A549 (cell line): ENCODE data around the gene CHRND. TPM values are rescaled to one million over a fixed set of nuclear protein-coding genes. Genes with fewer than 3 reads are reported as not detected.
A peak's percentile ranks its signal among the peaks of the same experiment; 100 is the strongest.

ENCODE experiments used
- ATAC-seq, 2 experiments: fragments of 200-7000 bp in 1 of 2; fragments of >200 bp in 1 of 2; cut with Nextera tagmentation in 1 of 2; cut with Tn5 transposase in 1 of 2; 3 replicates each; pipeline versions ENCODE4 v1.8.0 to v1.9.1; 2018 to 2020; ENCODE audit warnings: mild to moderate bottlenecking in 1 of 2, moderate library complexity in 1 of 2
- CTCF ChIA-PET: fragments of 300-600 bp; sonication (Branson Sonifier 250); formaldehyde crosslinking; extraction: SDS; loops from one replicate; lab custom pipeline; 2021; ENCODE audit warnings: antibody characterized with exemption, inconsistent platforms; lab: Yijun Ruan, JAX
- POLR2A ChIA-PET: fragments of 350-600 bp; formaldehyde crosslinking; extraction: SDS; loops from one replicate; lab custom pipeline; 2021; ENCODE audit warnings: antibody characterized with exemption, inconsistent platforms; lab: Yijun Ruan, JAX
- DNase-seq, 2 experiments: peaks; one replicate each; pipeline versions ENCODE4 v3.0.0 to v3.0.0-alpha.2; 2011 to 2016; ENCODE audit warnings: low read depth in 1 of 2, low spot score in 1 of 2
- FAIRE-seq: peaks from 2 replicates; lab custom pipeline; 2011; peaks lifted over from hg19 to GRCh38; lab: Jason Lieb, UNC
- H3K27ac ChIP-seq, 2 experiments: fragments of >200 bp; sonication (Bioruptor Twin); formaldehyde crosslinking; 3 replicates each; pipeline ENCODE4 v1.5.1; 2016 to 2017
- H3K4me1 ChIP-seq: fragments of >200 bp; sonication (Bioruptor Twin); formaldehyde crosslinking; 3 replicates; pipeline ENCODE4 v1.6.1; 2016
- H3K4me2 ChIP-seq: fragments of >200 bp; sonication (Bioruptor Twin); formaldehyde crosslinking; 3 replicates; pipeline ENCODE4 v1.6.1; 2016
- H3K4me3 ChIP-seq: fragments of >200 bp; sonication (Bioruptor Twin); formaldehyde crosslinking; 3 replicates; pipeline ENCODE4 v1.5.1; 2016
- H3K9me3 ChIP-seq: fragments of >200 bp; sonication (Bioruptor Twin); formaldehyde crosslinking; 3 replicates; pipeline ENCODE4 v1.6.1; 2016
- CBX8 ChIP-seq: fragments of 200-600 bp; sonication (generic); IDR thresholded peaks from 2 replicates; pipeline ENCODE4 v1.6.1; 2016
- CEBPB ChIP-seq, 2 experiments: fragments of >200 bp in 1 of 2; sonication (Bioruptor Twin) in 1 of 2; formaldehyde crosslinking in 1 of 2; IDR thresholded peaks; 2 replicates each; pipeline ENCODE4 v1.6.1; 2012 to 2016
- CTCF ChIP-seq: fragments of >200 bp; sonication (Bioruptor Twin); formaldehyde crosslinking; IDR thresholded peaks from 3 replicates; pipeline ENCODE4 v1.5.1; 2016
- EHF ChIP-seq: fragments of 250-450 bp; sonication (Bioruptor Pico); IDR thresholded peaks from 2 replicates; pipeline ENCODE4 v1.5.0; 2020; ENCODE audit warnings: mild to moderate bottlenecking
- EHMT2 ChIP-seq: fragments of 200-600 bp; sonication (generic); IDR thresholded peaks from 2 replicates; pipeline ENCODE4 v1.6.1; 2016; ENCODE audit warnings: antibody characterized with exemption, low read depth, mild to moderate bottlenecking, moderate library complexity
- EP300 ChIP-seq, 2 experiments: fragments of >200 bp; sonication (Bioruptor Twin); formaldehyde crosslinking; IDR thresholded peaks; 2 replicates in 1 of 2; 3 replicates in 1 of 2; pipeline ENCODE4 v1.6.1; 2016 to 2017
- FOSB ChIP-seq: fragments of 250-450 bp; sonication (Bioruptor Pico); IDR thresholded peaks from 2 replicates; pipeline ENCODE4 v1.5.0; 2020; ENCODE audit warnings: mild to moderate bottlenecking, moderate library complexity
- GATA3 ChIP-seq: IDR thresholded peaks from 2 replicates; pipeline ENCODE4 v1.6.1; 2012; ENCODE audit warnings: borderline replicate concordance
- HES2 ChIP-seq: fragments of >200 bp; sonication (Bioruptor Twin); formaldehyde crosslinking; IDR thresholded peaks from 2 replicates; pipeline ENCODE4 v1.6.1; 2016
- HMGXB4 ChIP-seq: fragments of 250-450 bp; sonication (Bioruptor Pico); IDR thresholded peaks from 2 replicates; pipeline ENCODE4 v1.5.0; 2021; ENCODE audit warnings: mild to moderate bottlenecking, moderate library complexity, borderline replicate concordance
- HOXB5 ChIP-seq: fragments of 250-450 bp; sonication (Bioruptor Pico); IDR thresholded peaks from 2 replicates; pipeline ENCODE4 v1.5.0; 2020; ENCODE audit warnings: mild to moderate bottlenecking, moderate library complexity
- KDM1A ChIP-seq: fragments of 200-600 bp; sonication (generic); IDR thresholded peaks from 2 replicates; pipeline ENCODE4 v1.6.1; 2016; ENCODE audit warnings: low read depth, mild to moderate bottlenecking
- NFE2L2 ChIP-seq: fragments of 150-350 bp; conservative IDR thresholded peaks from 2 replicates; pipeline ENCODE4 v1.6.1; 2014; ENCODE audit warnings: low read length
- NPAS2 ChIP-seq: fragments of 250-450 bp; sonication (Bioruptor Pico); IDR thresholded peaks from 2 replicates; pipeline ENCODE4 v1.8.0; 2022; ENCODE audit warnings: mild to moderate bottlenecking, moderate library complexity, borderline replicate concordance
- RAD21 ChIP-seq, 2 experiments: fragments of >200 bp in 1 of 2; sonication (Bioruptor Twin) in 1 of 2; formaldehyde crosslinking in 1 of 2; IDR thresholded peaks in 1 of 2; conservative IDR thresholded peaks in 1 of 2; 2 replicates in 1 of 2; 3 replicates in 1 of 2; pipeline ENCODE4 v1.6.1; 2012 to 2018; ENCODE audit warnings: inconsistent platforms in 1 of 2
- RCOR1 ChIP-seq: fragments of 150-350 bp; IDR thresholded peaks from 2 replicates; pipeline ENCODE4 v1.6.1; 2014; ENCODE audit warnings: antibody characterized with exemption, low read length, low read depth
- REST ChIP-seq: fragments of 200-600 bp; sonication (generic); IDR thresholded peaks from 2 replicates; pipeline ENCODE4 v1.6.1; 2016; ENCODE audit warnings: antibody characterized with exemption, mild to moderate bottlenecking, moderate library complexity
- RFX5 ChIP-seq: fragments of 450-650 bp; IDR thresholded peaks from 2 replicates; pipeline ENCODE4 v1.7.1; 2014; ENCODE audit warnings: antibody characterized with exemption, mild to moderate bottlenecking, moderate library complexity
- SMC3 ChIP-seq: fragments of >200 bp; sonication (Bioruptor Twin); formaldehyde crosslinking; IDR thresholded peaks from 3 replicates; pipeline ENCODE4 v1.6.1; 2018; ENCODE audit warnings: inconsistent platforms
- SREBF2 ChIP-seq: fragments of 450-650 bp; IDR thresholded peaks from 2 replicates; pipeline ENCODE4 v1.6.1; 2014; ENCODE audit warnings: mild to moderate bottlenecking, moderate library complexity
- TFCP2L1 ChIP-seq: fragments of 250-450 bp; sonication (Bioruptor Pico); IDR thresholded peaks from 2 replicates; pipeline ENCODE4 v1.5.0; 2021; ENCODE audit warnings: mild to moderate bottlenecking
- ZC3H11A ChIP-seq: fragments of 450-650 bp; IDR thresholded peaks from 2 replicates; pipeline ENCODE4 v1.6.1; 2014; ENCODE audit warnings: antibody characterized with exemption, mild to moderate bottlenecking
- WGBS: methylation state at CpG from one replicate; pipeline ENCODE4 v1.1.6; 2017; ENCODE audit errors: missing lambda C conversion rate; 5-methylcytosine and 5-hydroxymethylcytosine counted together
- polyA plus RNA-seq, 4 experiments: library from polyadenylated mRNA; depleted of rRNA in 3 of 4; stranded (reverse); fragments of >200 nt; fragmentation: RNase III in 1 of 4; extraction: RNeasy Plus Mini Kit Qiagen cat#74134 plus additional on column Dnase treatment in 1 of 4; gene quantifications; 2 replicates in 3 of 4; 3 replicates in 1 of 4; pipeline ENCODE4 v1.2.3, GENCODE V29; 2011 to 2017

The CHRND gene
- polyA plus RNA-seq, 2 of the 4 experiments (the other 2 are of a cell fraction) = not detected

GRCh38 chr2:232521959-232522622 is 3.9 kb upstream of the CHRND start (continued):
- TF ChIP-seq NFE2L2 (no peak), EP300 (IDR thresholded peaks at IDR 0.05) (no peak), RCOR1 (no peak), RAD21 (conservative IDR thresholded peaks at IDR 0.05 in 1 of 2, IDR thresholded peaks at IDR 0.05 in 1 of 2) (peak; percentile 77 to 94), CTCF (peak; percentile 97)

GRCh38 chr2:232522623-232523401 is 3.1 kb upstream of the CHRND start:
- DNase-seq (peak in 1 of 2 experiments; percentile 28), FAIRE-seq (no peak), ATAC-seq (peak; percentile 25 to 40)
- CTCF ChIA-PET = interaction anchor here (0.6 to 8.2 kb wide), 42 partner anchors 8 to 1727 kb away, joined by 3 to 107 read pairs (median 5); partner anchors contain the start of gene CHRNG
- H3K27ac ChIP-seq = peak overlapping the region in 1 of 2 experiments; percentile 74; a peak in 3 of 6 replicates
- TF ChIP-seq ZC3H11A (no peak), NFE2L2 (no peak), EHF (no peak), SMC3 (no peak), SREBF2 (no peak), EHMT2 (no peak), CEBPB (IDR thresholded peaks at IDR 0.05) (no peak), CBX8 (no peak), FOSB (CRISPR knock-in tag) (no peak), HMGXB4 (no peak), TFCP2L1 (no peak), NPAS2 (CRISPR knock-in tag) (no peak), RFX5 (no peak), HOXB5 (no peak), HES2 (no peak), RAD21 (conservative IDR thresholded peaks at IDR 0.05 in 1 of 2, IDR thresholded peaks at IDR 0.05 in 1 of 2) (no peak), GATA3 (no peak)
- no peaks in the 10 kb centered on the region for H3K9me3 ChIP-seq
- H3K4me2 ChIP-seq = peak overlapping the region; percentile 93
- peaks cover 17% of the 10 kb centered on the region; the same call in 1 of the 3 replicates for H3K4me1 ChIP-seq
- POLR2A ChIA-PET = interaction anchor here (0.6 to 2.6 kb wide), 2 partner anchors 28 to 70 kb away, joined by 3 to 13 read pairs; partner anchors contain the start of genes EIF4E2 and TIGD1
- WGBS = 18% methylated on average over 22 of the region's 46 CpGs
- peak overlapping the region; percentile 45 for H3K4me3 ChIP-seq

GRCh38 chr2:232523402-232523681 is 2.6 kb upstream of the CHRND start:
- peak; percentile 28 to 46 for DNase-seq
- peak overlapping the region; percentile 93 for H3K4me2 ChIP-seq
- H3K27ac ChIP-seq = peak overlapping the region in 1 of 2 experiments; percentile 87; a peak in 3 of 6 replicates
- H3K9me3 ChIP-seq = no peaks in the 10 kb centered on the region
- CTCF ChIA-PET = interaction anchor here (0.5 to 8.2 kb wide), 32 partner anchors 8 to 1727 kb away, joined by 3 to 107 read pairs (median 4); no protein-coding TSS in a partner anchor
- no peak for FAIRE-seq
- peaks cover 17% of the 10 kb centered on the region; the same call in 1 of the 3 replicates for H3K4me1 ChIP-seq
- TF ChIP-seq KDM1A = peak; percentile 46; the same call in 1 of the 2 replicates
- TF ChIP-seq REST = no peak
- TF ChIP-seq, all 56 proteins: peak for 1
- POLR2A ChIA-PET = interaction anchor here (0.6 to 2.6 kb wide), 2 partner anchors 27 to 71 kb away, joined by 3 to 13 read pairs; partner anchors contain the start of genes EIF4E2 and TIGD1
- ATAC-seq = peak; percentile 10 to 37; a peak in 5 of 6 replicates
- WGBS = 8% methylated on average over 8 of the region's 16 CpGs
- peak overlapping the region; percentile 45 for H3K4me3 ChIP-seq
